HepG2 (cell line): ENCODE data around the gene IGLON5. TPM values are rescaled to one million over a fixed set of nuclear protein-coding genes. Genes with fewer than 3 reads are reported as not detected.

ENCODE experiments used
- ATAC-seq: fragments of 200-7000 bp; cut with Tn5 transposase; 3 replicates; pipeline ENCODE4 v1.9.1; 2020; ENCODE audit warnings: mild to moderate bottlenecking, moderate library complexity
- BruUV-seq: library from RNA; stranded (reverse); fragments of 400-500 nt; replicated peaks from 2 replicates; lab custom pipeline; 2021; lab: Mats Ljungman, UMichigan
- CTCF ChIA-PET: fragments of 300-600 bp; formaldehyde crosslinking; extraction: SDS; loops from one replicate; lab custom pipeline; 2021; ENCODE audit warnings: low total read pairs, inconsistent platforms, low intra/inter-chr PET ratio; lab: Yijun Ruan, JAX
- POLR2A ChIA-PET: fragments of 350-600 bp; sonication (Branson Sonifier 250); formaldehyde crosslinking; loops from one replicate; lab custom pipeline; 2020; ENCODE audit warnings: antibody characterized with exemption, inconsistent platforms; lab: Yijun Ruan, JAX
- DNase-seq: peaks from one replicate; pipeline ENCODE4 v3.0.0-alpha.2; 2015; ENCODE audit warnings: low spot score
- FAIRE-seq: peaks from 3 replicates; lab custom pipeline; 2011; peaks lifted over from hg19 to GRCh38; lab: Jason Lieb, UNC
- H2AFZ ChIP-seq: one replicate; pipeline ENCODE4 v1.6.1; 2011; ENCODE audit warnings: low read length, inconsistent platforms
- H3K27ac ChIP-seq: fragments of 300-600 bp; 3 replicates; pipeline ENCODE4 v1.8.0; 2011; ENCODE audit warnings: mixed run types, mild to moderate bottlenecking, mixed read lengths, low read length, inconsistent platforms; ENCODE audit not compliant: insufficient read depth; ENCODE audit errors: extremely low read length
- H3K27me3 ChIP-seq, 2 experiments: fragments of 200-600 bp in 1 of 2; 2 replicates in 1 of 2; 3 replicates in 1 of 2; pipeline versions ENCODE4 v1.6.0 to v1.8.0; 2011; ENCODE audit warnings: low read length in 2 of 2, mild to moderate bottlenecking in 2 of 2, moderate library complexity in 2 of 2, inconsistent platforms in 1 of 2; ENCODE audit not compliant: insufficient read depth in 2 of 2, control insufficient read depth in 1 of 2
- H3K36me3 ChIP-seq, 2 experiments: fragments of 200-600 bp in 1 of 2; replicated peaks in 1 of 2; 2 replicates in 1 of 2; 3 replicates in 1 of 2; pipeline versions ENCODE4 v1.5.1 to v1.8.0; 2011; ENCODE audit warnings: low read length in 2 of 2, inconsistent platforms in 1 of 2; ENCODE audit not compliant: insufficient read depth in 2 of 2, control insufficient read depth in 1 of 2
- H3K4me1 ChIP-seq: 2 replicates; pipeline ENCODE4 v1.5.1; 2012; ENCODE audit warnings: low read length, inconsistent platforms; ENCODE audit not compliant: insufficient read depth
- H3K4me2 ChIP-seq: 2 replicates; pipeline ENCODE4 v1.6.0; 2011; ENCODE audit warnings: low read depth, low read length, inconsistent platforms
- H3K4me3 ChIP-seq, 3 experiments: fragments of 200-600 bp in 1 of 3; sonication (generic), shearing (Covaris generic) in 1 of 3; replicated peaks in 1 of 3; 2 replicates each; pipeline ENCODE4 v1.5.1; 2011 to 2016; ENCODE audit warnings: low read length in 3 of 3, inconsistent platforms in 2 of 3, low read depth in 2 of 3, mild to moderate bottlenecking in 2 of 3, control low read depth in 1 of 3, mixed read lengths in 1 of 3; ENCODE audit not compliant: insufficient read depth in 1 of 3
- H3K79me2 ChIP-seq: one replicate; pipeline ENCODE4 v1.6.1; 2011; ENCODE audit warnings: low read length, inconsistent platforms; ENCODE audit not compliant: insufficient read depth
- H3K9ac ChIP-seq: 2 replicates; pipeline ENCODE4 v1.6.0; 2011; ENCODE audit warnings: mild to moderate bottlenecking, low read depth, low read length, inconsistent platforms; ENCODE audit not compliant: insufficient read depth
- H3K9me3 ChIP-seq: 2 replicates; pipeline ENCODE4 v1.5.1; 2012; ENCODE audit warnings: mild to moderate bottlenecking, low read length
- H4K20me1 ChIP-seq: 2 replicates; pipeline ENCODE4 v1.6.0; 2011; ENCODE audit warnings: inconsistent platforms, mild to moderate bottlenecking, low read length, moderate library complexity; ENCODE audit not compliant: insufficient read depth
- CENPX ChIP-seq: sonication (generic); formaldehyde crosslinking; IDR thresholded peaks from 2 replicates; pipeline ENCODE4 v1.9.0; 2021; ENCODE audit warnings: mild to moderate bottlenecking, missing genetic modification reagents, moderate library complexity
- GPN1 ChIP-seq: sonication (generic); formaldehyde crosslinking; IDR thresholded peaks from 2 replicates; pipeline ENCODE4 v1.5.1; 2020; ENCODE audit warnings: missing genetic modification reagents, borderline replicate concordance
- GTF2F1 ChIP-seq: fragments of 150-350 bp; IDR thresholded peaks from 2 replicates; pipeline ENCODE4 v1.6.1; 2014; ENCODE audit warnings: low read length
- HDAC1 ChIP-seq: sonication (generic); formaldehyde crosslinking; IDR thresholded peaks from 2 replicates; pipeline ENCODE4 v1.5.1; 2020; ENCODE audit warnings: mild to moderate bottlenecking, missing genetic modification reagents
- KAT2B ChIP-seq: fragments of 150-350 bp; IDR thresholded peaks from 2 replicates; pipeline ENCODE4 v1.6.1; 2014; ENCODE audit warnings: low read depth, low read length, borderline replicate concordance
- KLF15 ChIP-seq: sonication (generic); formaldehyde crosslinking; IDR thresholded peaks from 2 replicates; pipeline ENCODE4 v1.8.1; 2023; ENCODE audit warnings: borderline replicate concordance, mild to moderate bottlenecking, inconsistent platforms, missing genetic modification reagents, mixed read lengths
- NCOA2 ChIP-seq: sonication (generic); formaldehyde crosslinking; IDR thresholded peaks from 2 replicates; pipeline ENCODE4 v1.8.0; 2022; ENCODE audit warnings: inconsistent platforms
- RCOR2 ChIP-seq: IDR thresholded peaks from 2 replicates; pipeline ENCODE4 v1.6.1; 2016; ENCODE audit warnings: missing biosample characterization, missing genetic modification reagents
- RFX1 ChIP-seq: fragments of 450-650 bp; IDR thresholded peaks from 2 replicates; pipeline ENCODE4 v1.6.1; 2017
- SMYD3 ChIP-seq: sonication (generic); formaldehyde crosslinking; IDR thresholded peaks from 2 replicates; pipeline ENCODE4 v1.8.1; 2023; ENCODE audit warnings: mild to moderate bottlenecking, missing genetic modification reagents
- TCF7L2 ChIP-seq: IDR thresholded peaks from 2 replicates; pipeline ENCODE4 v1.6.1; 2011; ENCODE audit warnings: mild to moderate bottlenecking, low read depth, low read length, moderate library complexity
- ZNF17 ChIP-seq: sonication (generic); formaldehyde crosslinking; IDR thresholded peaks from 2 replicates; pipeline ENCODE4 v1.5.0; 2020; ENCODE audit warnings: mild to moderate bottlenecking, missing genetic modification reagents
- ZNF468 ChIP-seq: sonication (generic); formaldehyde crosslinking; IDR thresholded peaks from 2 replicates; pipeline ENCODE4 v1.8.0; 2022; ENCODE audit warnings: mild to moderate bottlenecking, moderate library complexity, missing genetic modification reagents
- ZNF501 ChIP-seq: sonication (generic); formaldehyde crosslinking; IDR thresholded peaks from 2 replicates; pipeline ENCODE4 v1.5.1; 2020; ENCODE audit warnings: mild to moderate bottlenecking, moderate library complexity, missing genetic modification reagents
- ZNF580 ChIP-seq: IDR thresholded peaks from 2 replicates; pipeline ENCODE4 v1.6.1; 2016; ENCODE audit warnings: low read depth, borderline replicate concordance
- ZSCAN30 ChIP-seq: sonication (generic); formaldehyde crosslinking; IDR thresholded peaks from 2 replicates; pipeline ENCODE4 v1.5.0; 2020; ENCODE audit warnings: mild to moderate bottlenecking, missing genetic modification reagents
- WGBS: methylation state at CpG from one replicate; pipeline ENCODE4 v1.1.6; 2017; ENCODE audit warnings: low lambda C conversion rate; 5-methylcytosine and 5-hydroxymethylcytosine counted together
- in situ Hi-C: cut with HindIII; loops from 2 replicates; pipeline ENCODE4 v1.10.0; 2017; ENCODE audit warnings: low pct_unique_long_range_greater_than_20kb; ENCODE audit not compliant: extremely low pct_ligation_motif_present
- intact Hi-C: fragments of 100-400 bp; cut with micrococcal nuclease; formaldehyde crosslinking; loops from one replicate; pipeline ENCODE4 v1.10.0; 2022; ENCODE audit not compliant: unreplicated experiment
- polyA plus RNA-seq, 8 experiments: library from polyadenylated mRNA; depleted of rRNA in 3 of 8; stranded (reverse) in 7 of 8; unstranded in 1 of 8; fragments of >200 nt; fragmentation: Illumina TruSeq in 4 of 8; extraction: Trizol in 4 of 8; gene quantifications; 2 replicates each; pipeline versions ENCODE4 v1.2.1 to v1.2.3, GENCODE V29; 2011 to 2016; ENCODE audit warnings: low read depth in 4 of 8, missing spikeins in 1 of 8, mixed read lengths in 1 of 8; ENCODE audit not compliant: insufficient read depth in 1 of 8
- total RNA-seq, 5 experiments: library from RNA; depleted of rRNA; stranded (reverse); fragments of >200 nt; fragmentation: Illumina TruSeq; extraction: Trizol; gene quantifications; 2 replicates each; pipeline ENCODE4 v1.2.3, GENCODE V29; 2016; ENCODE audit warnings: low read depth in 1 of 5
- TF ChIP-seq, protein P1 (sequence below): IDR thresholded peaks from 2 replicates; pipeline ENCODE4 v1.6.1; 2016; ENCODE audit warnings: mild to moderate bottlenecking, missing biosample characterization, missing genetic modification reagents

Gene IGLON5
- total and polyA plus RNA-seq, 2 of the 13 experiments (the other 11 are each of a cell fraction or from before 2014, with no cell fraction given) = 0.04 to 5.7 TPM

DNA sequence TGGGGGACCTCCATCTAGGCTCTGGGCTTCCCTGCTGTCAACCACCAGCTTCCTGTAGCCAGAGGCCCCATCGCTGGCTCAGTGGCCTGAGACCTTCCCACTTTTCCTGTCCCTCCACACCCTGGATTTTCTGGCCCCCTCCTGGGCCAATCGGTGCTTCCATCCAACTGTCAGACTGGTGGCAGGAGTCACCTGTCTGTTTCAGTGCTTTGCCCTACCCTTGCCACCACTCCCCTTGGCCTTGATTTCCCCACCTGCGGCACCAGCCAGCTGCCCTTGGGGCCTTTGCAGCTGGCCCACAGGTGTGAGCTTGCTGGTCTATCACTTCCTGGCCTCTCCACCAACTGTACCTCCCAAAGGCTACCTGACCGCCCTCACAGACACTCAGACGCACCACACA lies 18.0 kb downstream of the IGLON5 start:
- FAIRE-seq = no peak
- ATAC-seq = no peak
- BruUV-seq = no TSS peak
- no peak overlapping the region for H3K27ac ChIP-seq
- peaks cover 6 to 23% of the 10 kb centered on the region in 2 experiments; a peak in 4 of 5 replicates for H3K36me3 ChIP-seq
- intact Hi-C loops (no loop called here), in situ Hi-C loops (no loop called here)
- peaks cover 15% of the 10 kb centered on the region for H3K4me1 ChIP-seq
- no peak for TF ChIP-seq GPN1 (CRISPR knock-in tag)
- TF ChIP-seq NCOA2 (CRISPR knock-in tag) = no peak
- TF ChIP-seq GTF2F1 = no peak
- no peak for TF ChIP-seq KLF15
- TF ChIP-seq, protein P1, sequence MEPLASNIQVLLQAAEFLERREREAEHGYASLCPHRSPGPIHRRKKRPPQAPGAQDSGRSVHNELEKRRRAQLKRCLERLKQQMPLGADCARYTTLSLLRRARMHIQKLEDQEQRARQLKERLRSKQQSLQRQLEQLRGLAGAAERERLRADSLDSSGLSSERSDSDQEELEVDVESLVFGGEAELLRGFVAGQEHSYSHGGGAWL (CRISPR knock-in tag) = no peak
- TF ChIP-seq RCOR2 (CRISPR knock-in tag) = no peak
- no peak for TF ChIP-seq RFX1
- no peak for TF ChIP-seq CENPX (CRISPR knock-in tag)
- TF ChIP-seq ZNF501 (CRISPR knock-in tag) = no peak
- no peak for TF ChIP-seq ZNF580 (CRISPR knock-in tag)
- TF ChIP-seq TCF7L2 = no peak
- TF ChIP-seq ZNF468 (CRISPR knock-in tag) = no peak
- TF ChIP-seq KAT2B = no peak
- TF ChIP-seq ZNF17 (CRISPR knock-in tag) = no peak
- TF ChIP-seq HDAC1 (CRISPR knock-in tag) = no peak
- no peak for TF ChIP-seq SMYD3
- TF ChIP-seq ZSCAN30 = no peak
- H2AFZ ChIP-seq = no peak overlapping the region
- H3K79me2 ChIP-seq = no peaks in the 10 kb centered on the region
- POLR2A ChIA-PET = no interaction called here
- no peak for DNase-seq
- 83% methylated on average over 5 of the region's 5 CpGs for WGBS
- H3K9me3 ChIP-seq = no peaks in the 10 kb centered on the region
- H3K4me3 ChIP-seq = no peak overlapping the region
- H3K9ac ChIP-seq = no peak overlapping the region
- CTCF ChIA-PET = no interaction called here
- H3K27me3 ChIP-seq = peaks cover 4 to 15% of the 10 kb centered on the region in 2 experiments; a peak in 4 of 5 replicates
- H3K4me2 ChIP-seq = no peak overlapping the region
- no peaks in the 10 kb centered on the region for H4K20me1 ChIP-seq
